Measurements from ENCODE around the gene ECM2.

Gene ECM2

GRCh38 chr9:92527832-92528521 lies 7.8 kb downstream of the ECM2 start:
- TF ChIP-seq CTCF (IDR thresholded peaks at IDR 0.05; ENCODE audit: low read depth, low read length): no peak
- no peak overlapping the region for H3K4me3 ChIP-seq (replicated peaks in 1 of 2; ENCODE audit: low read depth in 2 of 2, low read length in 2 of 2)
- DNase-seq (ENCODE audit: low read depth in 2 of 2): no peak

GRCh38 chr9:92527291-92527828 lies 8.4 kb downstream of the ECM2 start:
- no peak overlapping the region for H3K4me3 ChIP-seq (replicated peaks in 1 of 2; ENCODE audit: low read depth in 2 of 2, low read length in 2 of 2)
- no peak for TF ChIP-seq CTCF (IDR thresholded peaks at IDR 0.05; ENCODE audit: low read depth, low read length)
- no peak for DNase-seq (ENCODE audit: low read depth in 2 of 2)

GRCh38 chr9:92525306-92525705 lies 10.5 kb downstream of the ECM2 start:
- no peak for DNase-seq (ENCODE audit: low read depth in 2 of 2)
- TF ChIP-seq CTCF (IDR thresholded peaks at IDR 0.05; ENCODE audit: low read depth, low read length): no peak
- no peak overlapping the region for H3K4me3 ChIP-seq (replicated peaks in 1 of 2; ENCODE audit: low read depth in 2 of 2, low read length in 2 of 2)

GRCh38 chr9:92524881-92525280 lies 10.9 kb downstream of the ECM2 start:
- TF ChIP-seq CTCF (IDR thresholded peaks at IDR 0.05; ENCODE audit: low read depth, low read length): no peak
- no peak for DNase-seq (ENCODE audit: low read depth in 2 of 2)
- no peak overlapping the region for H3K4me3 ChIP-seq (replicated peaks in 1 of 2; ENCODE audit: low read depth in 2 of 2, low read length in 2 of 2)

GRCh38 chr9:92522983-92523970 lies 12.5 kb downstream of the ECM2 start:
- peak in 1 of 2 donors; percentile 9 for DNase-seq (ENCODE audit: low read depth in 2 of 2)
- H3K4me3 ChIP-seq (replicated peaks in 1 of 2; ENCODE audit: low read depth in 2 of 2, low read length in 2 of 2): no peak overlapping the region
- TF ChIP-seq CTCF (IDR thresholded peaks at IDR 0.05; ENCODE audit: low read depth, low read length): no peak

GRCh38 chr9:92520837-92521236 lies 15.0 kb downstream of the ECM2 start:
- DNase-seq (ENCODE audit: low read depth in 2 of 2): no peak
- H3K4me3 ChIP-seq (replicated peaks in 1 of 2; ENCODE audit: low read depth in 2 of 2, low read length in 2 of 2): no peak overlapping the region
- TF ChIP-seq CTCF (IDR thresholded peaks at IDR 0.05; ENCODE audit: low read depth, low read length): no peak

Data from cardiac fibroblast (primary cell).